GM18520 (cell line): Measurements from ENCODE around the gene DEPDC5.
"Not testable (repeated sequence)": the region's sequence is repeated elsewhere in the genome, so short reads cannot be mapped to it uniquely, and the experiment has no call there.

Source experiments
- ATAC-seq: cut with Tn5 transposase; IDR thresholded peaks from one replicate; pipeline ENCODE4 v1.9.1; 2021; ENCODE audit not compliant: unreplicated experiment

Gene DEPDC5

GRCh38 chr22:31753634-31754501 is at the start of gene DEPDC5:
DEPDC5 (plus strand) TSS chr22:31754019; CDS start chr22:31754922, 903 bp downstream.
- peak; percentile 61 for ATAC-seq

DNA sequence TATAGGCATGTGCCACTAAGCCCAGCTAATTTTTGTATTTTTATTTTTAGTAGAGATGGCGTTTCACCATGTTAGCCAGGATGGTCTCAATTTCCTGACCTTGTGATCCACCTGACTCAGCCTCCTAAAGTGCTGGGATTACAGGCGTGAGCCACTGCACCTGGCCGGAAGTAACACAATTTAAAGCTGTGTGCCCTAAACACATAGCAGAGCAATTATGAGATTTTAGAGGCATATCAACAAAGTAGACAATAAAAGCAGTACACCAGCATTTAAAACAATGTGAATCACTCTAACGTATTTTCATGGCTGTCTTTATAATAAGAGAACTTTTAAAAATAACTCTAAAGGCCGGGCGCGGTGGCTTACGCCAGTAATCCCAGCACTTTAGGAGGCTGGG is 46.3 kb upstream of the DEPDC5 start:
- no peak for ATAC-seq

DNA sequence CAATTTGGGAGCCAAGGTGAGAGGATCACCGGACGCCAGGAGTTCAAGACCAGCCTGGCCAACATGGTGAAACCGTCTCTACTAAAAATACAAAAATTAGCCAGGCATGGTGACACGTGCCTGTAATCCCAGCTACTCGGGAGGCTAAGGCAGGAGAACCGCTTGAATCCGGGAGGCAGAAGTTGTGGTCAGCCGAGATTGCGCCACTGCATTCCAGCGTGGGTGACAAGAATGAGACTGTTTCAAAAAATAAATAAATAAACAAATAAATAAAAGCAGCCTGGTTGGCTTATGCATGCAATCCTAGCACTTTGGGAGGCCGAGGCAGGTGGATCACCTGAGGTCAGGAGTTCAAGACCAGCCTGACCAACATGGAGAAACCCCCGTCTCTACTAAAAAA is 42.6 kb upstream of the DEPDC5 start:
- not testable (repeated sequence) for ATAC-seq

- ATAC-seq = no peak
These were observed 38.6 kb upstream of the DEPDC5 start for GRCh38 chr22:31715147-31715778.

DNA sequence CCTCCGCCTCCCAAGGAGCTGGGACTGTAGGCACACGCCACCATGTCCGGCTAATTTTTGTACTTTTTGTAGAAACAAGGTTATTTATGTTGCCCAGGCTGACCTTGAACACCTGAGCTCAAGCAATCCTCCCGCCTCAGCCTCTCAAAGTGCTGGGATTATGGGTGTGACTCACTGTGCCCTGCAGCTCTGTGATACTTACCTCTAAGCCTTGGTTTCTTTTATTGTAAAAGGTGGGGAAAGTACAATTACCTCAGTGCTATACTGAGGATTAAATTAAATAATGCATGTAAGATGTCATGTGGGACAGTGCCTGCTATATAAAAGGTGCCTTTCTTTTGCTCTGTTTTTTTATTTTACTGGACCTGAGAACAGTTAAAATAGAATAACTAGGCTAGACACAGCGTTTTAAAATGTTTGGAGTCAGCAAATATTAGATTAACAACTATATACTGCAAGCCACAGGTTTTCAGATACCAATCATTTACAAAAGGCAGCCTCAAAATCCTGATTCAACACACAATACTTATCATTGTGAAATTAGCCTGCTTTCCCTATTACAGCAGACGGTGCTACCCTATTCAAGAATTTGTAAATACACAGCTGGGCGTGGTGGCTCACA is 33.9 kb upstream of the DEPDC5 start:
- no peak for ATAC-seq

DNA sequence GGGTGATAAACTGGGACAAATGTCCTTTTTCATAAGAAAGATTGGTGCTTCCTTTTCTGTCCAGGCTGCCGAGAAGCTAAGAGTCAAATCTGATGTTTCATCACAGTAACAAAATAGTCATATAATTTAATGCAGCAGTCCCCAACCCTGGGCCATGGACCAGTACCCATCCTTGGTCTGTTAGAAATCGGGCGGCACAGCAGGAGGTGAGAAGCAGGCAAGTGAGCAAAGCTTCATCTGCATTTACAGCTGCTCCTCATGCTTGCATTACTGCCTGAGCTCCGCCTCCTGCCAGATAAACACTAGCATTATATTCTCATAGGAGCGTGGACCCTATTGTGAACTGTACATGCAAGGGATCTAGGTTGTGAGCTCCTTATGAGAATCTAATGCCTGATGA is 30.1 kb upstream of the DEPDC5 start:
- no peak for ATAC-seq

DNA sequence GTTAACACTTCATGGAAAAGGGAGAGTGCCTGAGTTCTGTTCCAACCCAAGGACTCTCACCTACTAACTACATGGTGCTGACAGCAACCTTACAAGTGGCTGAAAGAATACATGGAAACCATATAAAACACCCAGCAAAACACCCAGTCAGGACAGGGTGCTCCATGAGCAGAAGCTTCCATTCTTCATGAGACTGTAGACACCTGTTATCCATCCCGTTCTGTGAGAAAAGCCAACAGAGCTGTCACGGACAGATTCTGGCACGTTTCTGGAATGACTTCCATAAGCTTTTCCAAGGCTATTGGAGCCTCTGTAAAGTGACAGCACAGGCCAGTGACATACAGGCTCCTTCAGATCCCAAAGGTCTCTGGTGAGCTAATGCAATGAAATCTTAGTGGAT is 27.1 kb upstream of the DEPDC5 start:
- ATAC-seq = no peak

- ATAC-seq = no peak
These were observed 25.0 kb upstream of the DEPDC5 start for GRCh38 chr22:31728857-31729256.

DNA sequence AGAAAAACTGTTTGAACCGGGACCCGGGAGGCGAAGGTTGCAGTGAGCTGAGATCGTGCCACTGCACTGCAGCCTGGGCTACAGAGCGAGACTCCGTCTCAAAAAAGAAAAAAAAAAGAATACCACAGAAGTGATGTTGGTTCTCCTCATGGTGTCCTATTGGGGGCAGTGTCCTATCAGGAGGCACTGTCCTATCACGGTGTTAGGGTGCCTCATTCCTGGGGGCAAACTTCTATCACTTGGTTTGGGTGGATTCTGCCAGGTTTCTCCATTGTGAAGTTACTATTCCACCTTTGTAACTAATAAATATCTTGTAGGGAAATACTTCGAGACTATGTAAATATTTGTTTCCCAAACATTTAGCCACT is 23.5 kb upstream of the DEPDC5 start:
- ATAC-seq = no peak

GRCh38 chr22:31732089-31732829 is 21.6 kb upstream of the DEPDC5 start:
- no peak for ATAC-seq

GRCh38 chr22:31733580-31734079 is 20.2 kb upstream of the DEPDC5 start:
- ATAC-seq = no peak

DNA sequence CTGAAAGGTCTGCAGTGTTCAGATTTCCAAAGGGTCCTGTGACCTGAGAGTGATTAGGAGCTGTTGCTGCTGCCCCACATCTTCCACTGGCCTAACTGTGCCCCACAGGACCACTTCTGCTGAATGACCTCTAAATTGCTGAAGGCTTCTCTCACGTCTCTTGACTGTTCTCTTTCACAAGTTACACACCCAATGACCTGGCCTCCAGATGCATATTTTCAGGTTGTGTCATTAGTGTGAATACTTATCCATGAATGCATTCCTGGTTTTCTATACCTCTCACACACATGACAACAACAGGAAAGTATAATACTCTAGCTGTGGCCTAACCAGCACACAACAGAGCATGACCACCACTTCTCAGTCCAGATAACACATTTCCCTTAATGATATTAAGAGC is 19.3 kb upstream of the DEPDC5 start:
- ATAC-seq = no peak

DNA sequence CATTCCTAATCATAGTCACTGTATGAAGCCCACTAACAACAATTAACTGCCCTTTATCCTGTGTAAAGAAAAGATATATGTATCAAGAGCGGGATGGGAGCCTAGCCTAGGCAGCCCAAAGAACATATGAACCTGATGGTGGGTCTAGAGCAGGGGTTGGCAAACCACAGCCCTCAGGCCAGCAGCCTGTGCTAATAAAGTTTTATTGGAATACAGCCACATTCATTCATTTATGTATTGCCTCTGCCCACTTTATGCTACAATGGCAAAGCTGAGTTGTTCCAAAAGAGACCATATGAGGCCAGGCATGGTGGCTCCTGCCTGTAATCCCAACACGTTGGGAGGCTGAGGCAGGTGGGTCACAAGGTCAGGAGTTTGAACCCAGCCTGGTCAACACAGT is 17.4 kb upstream of the DEPDC5 start:
- no peak for ATAC-seq

DNA sequence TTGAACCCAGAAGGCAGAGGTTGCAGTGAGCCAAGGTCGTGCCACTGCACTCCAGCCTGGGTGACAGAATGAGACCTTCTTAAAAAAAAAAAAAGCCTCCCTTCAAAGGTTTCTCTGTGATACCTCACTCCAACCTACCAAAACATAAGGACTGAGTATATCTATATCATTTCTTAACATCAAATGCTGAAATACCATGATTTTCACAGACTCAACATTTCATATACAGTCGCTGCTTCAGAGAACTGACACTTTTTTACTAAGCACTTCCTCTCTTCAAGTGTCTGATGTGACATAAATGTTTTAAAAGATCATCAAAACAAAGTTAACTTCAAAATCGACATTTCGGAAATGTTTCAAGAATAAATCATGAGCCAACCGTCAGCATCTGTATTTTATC is 15.9 kb upstream of the DEPDC5 start:
- ATAC-seq = no peak

DNA sequence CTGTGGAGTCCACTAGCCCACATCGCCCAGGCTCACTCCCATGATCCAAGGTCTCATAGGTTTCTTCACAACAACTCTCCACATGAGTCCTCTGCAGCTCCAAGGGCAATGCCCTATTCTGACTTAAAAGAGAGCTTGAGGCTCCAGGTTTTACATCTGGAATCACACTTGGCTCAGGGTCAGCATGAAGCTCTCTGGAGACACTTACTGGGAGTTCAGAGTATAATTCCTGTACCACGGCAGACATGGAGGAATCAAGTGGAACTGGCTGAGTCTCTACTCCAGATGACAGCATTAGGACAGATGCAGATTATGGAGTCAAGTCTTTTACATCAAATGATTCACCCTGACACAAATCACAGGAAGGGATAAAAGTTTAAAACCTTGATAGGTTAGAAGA is 15.3 kb upstream of the DEPDC5 start:
- no peak for ATAC-seq

- no peak for ATAC-seq
These were observed 14.0 kb upstream of the DEPDC5 start for GRCh38 chr22:31739795-31740201.

GRCh38 chr22:31740314-31740713 is 13.5 kb upstream of the DEPDC5 start:
- not testable (repeated sequence) for ATAC-seq

GRCh38 chr22:31742115-31742514 is 11.7 kb upstream of the DEPDC5 start:
- ATAC-seq = no peak

- no peak for ATAC-seq
These were observed 11.1 kb upstream of the DEPDC5 start for GRCh38 chr22:31742682-31743081.

- no peak for ATAC-seq
These were observed 9.9 kb upstream of the DEPDC5 start for GRCh38 chr22:31743871-31744270.

GRCh38 chr22:31747441-31747840 is 6.4 kb upstream of the DEPDC5 start:
- no peak for ATAC-seq
